H1 (cell line): ENCODE results near the gene SNAP47. TPM values are rescaled to one million over a fixed set of nuclear protein-coding genes. Genes with fewer than 3 reads are reported as not detected.

Source experiments
- CTCF ChIA-PET: fragments of 300-600 bp; sonication (Branson Sonifier 250); formaldehyde crosslinking; loops from one replicate; lab custom pipeline; 2021; ENCODE audit not compliant: partially characterized antibody; lab: Charles Lee
- POLR2A ChIA-PET: fragments of 300-600 bp; sonication (Branson Sonifier 250); formaldehyde crosslinking; loops from one replicate; lab custom pipeline; 2021; ENCODE audit warnings: inconsistent platforms; ENCODE audit not compliant: partially characterized antibody; lab: Charles Lee
- DNase-seq, 2 experiments: peaks; one replicate each; pipeline versions ENCODE4 v3.0.0 to v3.0.0-alpha.2; 2010 to 2022; ENCODE audit warnings: low spot score in 2 of 2, low read depth in 1 of 2, mixed read lengths in 1 of 2
- FAIRE-seq: peaks from 2 replicates; lab custom pipeline; 2011; peaks lifted over from hg19 to GRCh38; lab: Jason Lieb, UNC
- H2AFZ ChIP-seq: 2 replicates; pipeline ENCODE4 v1.8.1; 2012; ENCODE audit warnings: low read length, inconsistent platforms
- H2AK5ac ChIP-seq: 2 replicates; pipeline ENCODE4 v1.6.1; 2013; ENCODE audit warnings: low read depth, low read length
- H2BK120ac ChIP-seq: replicated peaks from 2 replicates; pipeline ENCODE3; 2013; ENCODE audit warnings: low read depth, low read length, inconsistent platforms
- H2BK12ac ChIP-seq: 2 replicates; pipeline ENCODE4 v1.6.1; 2013; ENCODE audit warnings: low read depth, low read length
- H2BK15ac ChIP-seq: 2 replicates; pipeline ENCODE4 v1.6.1; 2013; ENCODE audit warnings: low read length
- H2BK20ac ChIP-seq: 2 replicates; pipeline ENCODE4 v1.6.1; 2013; ENCODE audit warnings: low read length
- H2BK5ac ChIP-seq: 2 replicates; pipeline ENCODE4 v1.6.1; 2013; ENCODE audit warnings: low read depth, low read length
- H3K14ac ChIP-seq: 2 replicates; pipeline ENCODE4 v1.6.1; 2013; ENCODE audit warnings: inconsistent platforms; ENCODE audit not compliant: insufficient read length
- H3K18ac ChIP-seq: 2 replicates; pipeline ENCODE4 v1.6.1; 2013; ENCODE audit warnings: low read length; ENCODE audit errors: extremely low read depth
- H3K23ac ChIP-seq: 2 replicates; pipeline ENCODE4 v1.6.1; 2013; ENCODE audit warnings: inconsistent platforms; ENCODE audit not compliant: insufficient read length
- H3K23me2 ChIP-seq: 2 replicates; pipeline ENCODE4 v1.6.1; 2013; ENCODE audit warnings: low read depth, low read length
- H3K27ac ChIP-seq: 2 replicates; pipeline ENCODE4 v1.6.1; 2011; ENCODE audit warnings: low read depth, low read length, inconsistent platforms
- H3K27me3 ChIP-seq, 4 experiments: replicated peaks in 1 of 4; 1 replicate in 1 of 4; 2 replicates in 3 of 4; pipeline versions ENCODE4 v1.6.1 to v1.8.1; 2011 to 2013; ENCODE audit warnings: low read length in 3 of 4, mild to moderate bottlenecking in 3 of 4, inconsistent platforms in 2 of 4, mixed read lengths in 2 of 4, moderate library complexity in 1 of 4; ENCODE audit not compliant: control insufficient read depth in 3 of 4, insufficient read depth in 3 of 4; ENCODE audit errors: extremely low read depth in 1 of 4
- H3K36me3 ChIP-seq, 4 experiments: 2 replicates each; pipeline versions ENCODE4 v1.6.1 to v1.8.1; 2011 to 2013; ENCODE audit warnings: mild to moderate bottlenecking in 4 of 4, low read length in 3 of 4, moderate library complexity in 2 of 4, control low read depth in 1 of 4, inconsistent platforms in 1 of 4; ENCODE audit not compliant: insufficient read depth in 4 of 4, control insufficient read depth in 2 of 4
- H3K4ac ChIP-seq: replicated peaks from 2 replicates; pipeline ENCODE3; 2013; ENCODE audit warnings: low read length, low read depth, mixed read lengths, inconsistent platforms; ENCODE audit not compliant: insufficient read length
- H3K4me1 ChIP-seq, 4 experiments: replicated peaks in 1 of 4; 1 replicate in 1 of 4; 2 replicates in 3 of 4; pipeline versions ENCODE4 v1.6.1 to v1.8.1; 2011 to 2013; ENCODE audit warnings: low read length in 3 of 4, inconsistent platforms in 2 of 4, mixed read lengths in 1 of 4; ENCODE audit not compliant: insufficient read depth in 4 of 4, control insufficient read depth in 3 of 4
- H3K4me2 ChIP-seq, 2 experiments: 2 replicates each; pipeline versions ENCODE4 v1.6.1 to v1.8.1; 2011 to 2013; ENCODE audit warnings: low read depth in 2 of 2, low read length in 2 of 2, control low read depth in 1 of 2, inconsistent platforms in 1 of 2, mild to moderate bottlenecking in 1 of 2; ENCODE audit not compliant: insufficient read depth in 1 of 2
- H3K4me3 ChIP-seq, 4 experiments: fragments of 200-600, 300-600 bp in 1 of 4; sonication (generic), shearing (Covaris generic), sonication (Bioruptor Twin) in 1 of 4; 2 replicates each; pipeline versions ENCODE4 v1.5.1 to v1.8.1; 2011 to 2016; ENCODE audit warnings: low read length in 4 of 4, low read depth in 3 of 4, control low read depth in 2 of 4, inconsistent platforms in 2 of 4, mild to moderate bottlenecking in 2 of 4, mixed read lengths in 1 of 4, moderate library complexity in 1 of 4; ENCODE audit not compliant: insufficient read depth in 2 of 4; ENCODE audit errors: extremely low read depth in 1 of 4
- H3K56ac ChIP-seq: replicated peaks from 2 replicates; pipeline ENCODE3; 2013; ENCODE audit warnings: low read depth, mild to moderate bottlenecking, mixed read lengths, low read length, inconsistent platforms; ENCODE audit not compliant: insufficient read length
- H3K79me1 ChIP-seq: 2 replicates; pipeline ENCODE4 v1.6.1; 2013; ENCODE audit warnings: low read depth, low read length, control low read depth
- H3K79me2 ChIP-seq, 2 experiments: 2 replicates each; pipeline versions ENCODE4 v1.6.1 to v1.8.1; 2012 to 2013; ENCODE audit warnings: low read length in 2 of 2, mild to moderate bottlenecking in 2 of 2, inconsistent platforms in 1 of 2; ENCODE audit not compliant: insufficient read depth in 2 of 2, control insufficient read depth in 1 of 2
- H3K9ac ChIP-seq, 4 experiments: replicated peaks in 1 of 4; 1 replicate in 1 of 4; 2 replicates in 3 of 4; pipeline versions ENCODE4 v1.6.1 to v1.8.1; 2011 to 2013; ENCODE audit warnings: low read depth in 3 of 4, low read length in 3 of 4, control low read depth in 2 of 4, mild to moderate bottlenecking in 2 of 4, moderate library complexity in 2 of 4, inconsistent platforms in 1 of 4; ENCODE audit errors: extremely low read depth in 1 of 4
- H3K9me3 ChIP-seq, 2 experiments: 2 replicates each; pipeline versions ENCODE4 v1.6.1 to v1.8.1; 2012 to 2013; ENCODE audit warnings: mild to moderate bottlenecking in 2 of 2, moderate library complexity in 2 of 2, control low read depth in 1 of 2, inconsistent platforms in 1 of 2, low read depth in 1 of 2, low read length in 1 of 2, mixed read lengths in 1 of 2; ENCODE audit not compliant: insufficient read depth in 2 of 2
- H4K20me1 ChIP-seq, 2 experiments: replicated peaks in 1 of 2; 2 replicates each; pipeline versions ENCODE3 to v1.8.1; 2011 to 2013; ENCODE audit warnings: inconsistent platforms in 2 of 2, low read length in 2 of 2, mild to moderate bottlenecking in 1 of 2; ENCODE audit not compliant: insufficient read depth in 2 of 2, control insufficient read depth in 1 of 2
- H4K5ac ChIP-seq: 2 replicates; pipeline ENCODE4 v1.6.1; 2013; ENCODE audit warnings: low read length, low read depth, mixed read lengths, inconsistent platforms; ENCODE audit not compliant: insufficient read length
- H4K8ac ChIP-seq: 2 replicates; pipeline ENCODE4 v1.8.0; 2013; ENCODE audit warnings: mild to moderate bottlenecking, moderate library complexity, low read length, inconsistent platforms; ENCODE audit not compliant: insufficient read depth; ENCODE audit errors: extremely low read depth
- H4K91ac ChIP-seq: replicated peaks from 2 replicates; pipeline ENCODE3; 2013; ENCODE audit warnings: low read length, mixed read lengths, inconsistent platforms; ENCODE audit not compliant: insufficient read length
- BACH1 ChIP-seq: IDR thresholded peaks from 2 replicates; pipeline ENCODE4 v1.6.1; 2012; ENCODE audit warnings: low read length, improper control_type of control experiment
- CREB1 ChIP-seq: IDR thresholded peaks from 2 replicates; pipeline ENCODE4 v1.6.1; 2012; ENCODE audit warnings: inconsistent platforms
- POLR2A ChIP-seq, 2 experiments: IDR thresholded peaks; 1 replicate in 1 of 2; 2 replicates in 1 of 2; pipeline ENCODE4 v1.6.1; 2011; ENCODE audit warnings: low read depth in 2 of 2, low read length in 2 of 2, mild to moderate bottlenecking in 2 of 2; ENCODE audit errors: control extremely low read depth in 1 of 2
- SAP30 ChIP-seq: fragments of 300-600 bp; sonication (generic); IDR thresholded peaks from 2 replicates; pipeline ENCODE4 v1.7.1; 2012; ENCODE audit warnings: low read length, moderate library complexity, mild to moderate bottlenecking, inconsistent platforms; ENCODE audit not compliant: insufficient read depth, insufficient replicate concordance
- SP2 ChIP-seq: IDR thresholded peaks from 2 replicates; pipeline ENCODE4 v1.6.1; 2012; ENCODE audit warnings: mild to moderate bottlenecking, low read length, inconsistent platforms
- WGBS, 2 experiments: shearing (Covaris generic) in 1 of 2; methylation state at CpG; one replicate each; pipeline versions ENCODE4 v1.1.6 to v1.1.7; 2013 to 2015; ENCODE audit warnings: low lambda C conversion rate in 2 of 2, mixed read lengths in 2 of 2, inconsistent platforms in 1 of 2, low coverage in 1 of 2, missing lambda C conversion rate in 1 of 2; ENCODE audit not compliant: insufficient replicate concordance in 2 of 2, insufficient coverage in 1 of 2, insufficient read length in 1 of 2; ENCODE audit errors: extremely low coverage in 1 of 2, missing lambda C conversion rate in 1 of 2; 5-methylcytosine and 5-hydroxymethylcytosine counted together
- polyA plus RNA-seq, 7 experiments: library from polyadenylated mRNA; depleted of rRNA in 3 of 7; stranded (reverse) in 5 of 7; unstranded in 2 of 7; fragments of >200 nt in 5 of 7; fragments of 200-250 nt in 2 of 7; gene quantifications; 1 replicate in 5 of 7; 2 replicates in 1 of 7; 4 replicates in 1 of 7; pipeline versions ENCODE4 v1.2.1 to v1.2.3, GENCODE V29; 2011 to 2013; ENCODE audit warnings: missing spikeins in 2 of 7, mixed read lengths in 2 of 7
- total RNA-seq: library from RNA; stranded (reverse); fragmentation: NEBNext Ultra II Directional; extraction: Animal tissue kit (Norgen Biotek cat#: 25700); gene quantifications from 2 replicates; pipeline ENCODE4 v1.2.1, GENCODE V29; 2021

The SNAP47 gene
- total and polyA plus RNA-seq, 2 of the 8 experiments (the other 6 are each of a cell fraction or from before 2014, with no cell fraction given) = 37.6 to 42.2 TPM

- ChIA-PET CTCF (no interaction called here), POLR2A (interaction anchor here (1.3 kb wide), 1 partner anchor 10 kb away, joined by 4 read pairs; no protein-coding TSS in a partner anchor)
- Histone ChIP-seq H3K23me2 (no peaks in the 10 kb centered on the region), H4K20me1 (peaks cover 0 to 1% of the 10 kb centered on the region in 2 experiments), H2BK15ac (no peak overlapping the region), H2BK12ac (no peak overlapping the region), H3K4me2 (no peak overlapping the region), H3K79me2 (no peaks in the 10 kb centered on the region), H2AFZ (no peak overlapping the region), H2BK5ac (no peak overlapping the region), H3K18ac (no peak overlapping the region), H2AK5ac (no peak overlapping the region), H4K91ac (no peak overlapping the region), H3K4me1 (peaks cover 0 to 2% (median 2%) of the 10 kb centered on the region in 4 experiments; a peak in 4 of 7 replicates), H2BK20ac (no peak overlapping the region), H3K4me3 (no peak overlapping the region), H4K8ac (no peak overlapping the region; the same call in 1 of the 2 replicates), H3K23ac (no peak overlapping the region), H3K9ac (no peak overlapping the region), H3K27ac (no peak overlapping the region), H4K5ac (no peak overlapping the region), H3K9me3 (no peaks in the 10 kb centered on the region), H3K36me3 (no peaks in the 10 kb centered on the region), H2BK120ac (no peak overlapping the region), H3K4ac (no peak overlapping the region), H3K79me1 (no peaks in the 10 kb centered on the region), H3K56ac (no peak overlapping the region), H3K27me3 (peaks cover 0 to 3% (median 0%) of the 10 kb centered on the region in 4 experiments; a peak in 1 of 7 replicates), H3K14ac (no peak overlapping the region)
- WGBS, 2 experiments = 82% methylated on average over 1 of the region's 1 CpG; no CpG with 5 or more reads in 1 of the 2 experiments
- FAIRE-seq (no peak), DNase-seq (no peak)
- TF ChIP-seq SAP30 = no peak
- TF ChIP-seq CREB1 = no peak
- no peak for TF ChIP-seq BACH1
- TF ChIP-seq SP2 = no peak
- no peak for TF ChIP-seq POLR2A (IDR thresholded peaks at IDR 0.05; ENCODE audit: control extremely low read depth in 1 of 2, low read depth in 2 of 2, low read length in 2 of 2)
These were observed 64.5 kb downstream of the SNAP47 start for GRCh38 chr1:227799756-227800155.
